GM12878 (cell line): Measurements from ENCODE around the gene ROBO1. TPM values are rescaled to one million over a fixed set of nuclear protein-coding genes. Genes with fewer than 3 reads are reported as not detected.
A peak's percentile ranks its signal among the peaks of the same experiment; 100 is the strongest.
"Not testable (repeated sequence)": the region's sequence is repeated elsewhere in the genome, so short reads cannot be mapped to it uniquely, and the experiment has no call there.

Experiments
- ATAC-seq: fragments of 200-7000 bp; cut with Tn5 transposase; 3 replicates; pipeline ENCODE4 v1.9.1; 2020; ENCODE audit warnings: mild to moderate bottlenecking, moderate library complexity
- BruUV-seq: library from RNA; stranded (reverse); fragments of 400-500 nt; replicated peaks from 2 replicates; lab custom pipeline; 2021; lab: Mats Ljungman, UMichigan
- CTCF ChIA-PET: fragments of 300-600 bp; sonication (Branson Sonifier 250); formaldehyde crosslinking; extraction: SDS; loops from one replicate; lab custom pipeline; 2021; ENCODE audit warnings: inconsistent platforms; lab: Yijun Ruan, JAX
- POLR2A ChIA-PET: fragments of 350-600 bp; formaldehyde crosslinking; extraction: SDS; loops from one replicate; lab custom pipeline; 2021; ENCODE audit warnings: inconsistent platforms; lab: Charles Lee
- RAD21 ChIA-PET: fragments of 300-600 bp; sonication (Branson Sonifier 250); formaldehyde crosslinking; loops from one replicate; lab custom pipeline; 2023; ENCODE audit warnings: antibody characterized with exemption; ENCODE audit not compliant: unreplicated experiment; lab: Charles Lee
- SMC1A ChIA-PET: fragments of 300-600 bp; sonication (Branson Sonifier 250); formaldehyde crosslinking; loops from one replicate; lab custom pipeline; 2023; ENCODE audit not compliant: unreplicated experiment, uncharacterized antibody; lab: Charles Lee
- DNase-seq: peaks from one replicate; pipeline ENCODE4 v3.0.0-alpha.2; 2011; ENCODE audit warnings: low read depth, low spot score
- FAIRE-seq: peaks from 3 replicates; lab custom pipeline; 2011; peaks lifted over from hg19 to GRCh38; lab: Jason Lieb, UNC
- H2AFZ ChIP-seq: 2 replicates; pipeline ENCODE4 v1.6.0; 2011; ENCODE audit warnings: low read depth, low read length, control low read depth; ENCODE audit not compliant: control insufficient read depth
- H3K27ac ChIP-seq: 2 replicates; pipeline ENCODE4 v1.5.1; 2011; ENCODE audit warnings: control low read depth; ENCODE audit not compliant: control insufficient read depth, insufficient read depth
- H3K27me3 ChIP-seq, 2 experiments: replicated peaks in 1 of 2; 2 replicates each; pipeline versions ENCODE4 v1.6.0 to v1.6.1; 2011; ENCODE audit warnings: low read length in 1 of 2; ENCODE audit not compliant: control insufficient read depth in 2 of 2, insufficient read depth in 2 of 2
- H3K36me3 ChIP-seq, 2 experiments: 2 replicates each; pipeline ENCODE4 v1.5.1; 2011; ENCODE audit warnings: low read length in 1 of 2; ENCODE audit not compliant: control insufficient read depth in 2 of 2, insufficient read depth in 2 of 2
- H3K4me1 ChIP-seq: 2 replicates; pipeline ENCODE4 v1.6.1; 2011; ENCODE audit warnings: mild to moderate bottlenecking, low read length, moderate library complexity, mixed read lengths; ENCODE audit not compliant: control insufficient read depth, insufficient read depth
- H3K4me2 ChIP-seq: 2 replicates; pipeline ENCODE4 v1.6.0; 2011; ENCODE audit warnings: control low read depth; ENCODE audit not compliant: control insufficient read depth, insufficient read depth
- H3K4me3 ChIP-seq: fragments of 200-600 bp; sonication (generic); 2 replicates; pipeline ENCODE4 v1.5.1; 2016
- H3K79me2 ChIP-seq: 2 replicates; pipeline ENCODE4 v1.6.0; 2011; ENCODE audit warnings: low read length; ENCODE audit not compliant: control insufficient read depth, insufficient read depth
- H3K9ac ChIP-seq: 2 replicates; pipeline ENCODE4 v1.8.0; 2011; ENCODE audit warnings: low read length, control low read depth, mixed read lengths; ENCODE audit not compliant: control insufficient read depth, insufficient read depth
- H3K9me3 ChIP-seq: replicated peaks from 3 replicates; pipeline ENCODE4 v1.5.1; 2011; ENCODE audit warnings: mild to moderate bottlenecking, low read length; ENCODE audit not compliant: control insufficient read depth, insufficient read depth
- H4K20me1 ChIP-seq: 2 replicates; pipeline ENCODE4 v1.6.0; 2011; ENCODE audit not compliant: control insufficient read depth, insufficient read depth
- BMI1 ChIP-seq: fragments of 450-650 bp; IDR thresholded peaks from 2 replicates; pipeline ENCODE4 v1.6.1; 2016; ENCODE audit warnings: mild to moderate bottlenecking, moderate library complexity, borderline replicate concordance
- CBX5 ChIP-seq: sonication (generic); IDR thresholded peaks from 2 replicates; pipeline ENCODE4 v1.6.1; 2016; ENCODE audit warnings: low read depth, moderate library complexity, mild to moderate bottlenecking, inconsistent platforms
- CHD1 ChIP-seq: IDR thresholded peaks from 2 replicates; pipeline ENCODE4 v1.6.1; 2012; ENCODE audit warnings: low read depth, low read length, improper control_type of control experiment
- EED ChIP-seq: sonication (generic); IDR thresholded peaks from 2 replicates; pipeline ENCODE4 v1.6.1; 2016; ENCODE audit warnings: antibody characterized with exemption, low read depth
- EP300 ChIP-seq, 2 experiments: fragments of 150-350 bp in 1 of 2; IDR thresholded peaks; 2 replicates each; pipeline ENCODE4 v1.6.1; 2011 to 2012; ENCODE audit warnings: low read depth in 2 of 2, low read length in 2 of 2, borderline replicate concordance in 1 of 2, improper control_type of control experiment in 1 of 2, inconsistent platforms in 1 of 2; ENCODE audit not compliant: control insufficient read depth in 1 of 2
- IKZF2 ChIP-seq, 2 experiments: fragments of 450-650 bp; IDR thresholded peaks; 2 replicates each; pipeline ENCODE4 v1.6.1; 2017; ENCODE audit warnings: mild to moderate bottlenecking in 2 of 2, moderate library complexity in 2 of 2
- IRF4 ChIP-seq: IDR thresholded peaks from 2 replicates; pipeline ENCODE4 v1.6.1; 2011; ENCODE audit warnings: low read depth, low read length
- KAT2A ChIP-seq: conservative IDR thresholded peaks from 2 replicates; pipeline ENCODE4 v1.6.1; 2011; ENCODE audit warnings: low read depth, low read length; ENCODE audit not compliant: control insufficient read depth
- NKRF ChIP-seq: fragments of 450-650 bp; conservative IDR thresholded peaks from 2 replicates; pipeline ENCODE4 v1.6.1; 2017; ENCODE audit warnings: mild to moderate bottlenecking, moderate library complexity
- RAD21 ChIP-seq: IDR thresholded peaks from 2 replicates; pipeline ENCODE4 v1.6.1; 2011; ENCODE audit warnings: mild to moderate bottlenecking, low read depth, low read length, moderate library complexity; ENCODE audit not compliant: insufficient read depth
- RAD51 ChIP-seq: fragments of 450-650 bp; IDR thresholded peaks from 2 replicates; pipeline ENCODE4 v1.6.1; 2016; ENCODE audit warnings: moderate library complexity, mild to moderate bottlenecking, inconsistent platforms
- RELA ChIP-seq: fragments of 450-650 bp; IDR thresholded peaks from 2 replicates; pipeline ENCODE4 v1.8.0; 2014; ENCODE audit warnings: borderline replicate concordance; ENCODE audit not compliant: partially characterized antibody
- STAT1 ChIP-seq: fragments of 450-650 bp; conservative IDR thresholded peaks from 2 replicates; pipeline ENCODE4 v1.6.1; 2014; ENCODE audit warnings: antibody characterized with exemption, mild to moderate bottlenecking
- WGBS: methylation state at CpG from one replicate; pipeline ENCODE4 v1.1.6; 2016; ENCODE audit warnings: low lambda C conversion rate; ENCODE audit not compliant: insufficient replicate concordance, insufficient coverage; ENCODE audit errors: missing lambda C conversion rate; 5-methylcytosine and 5-hydroxymethylcytosine counted together
- in situ Hi-C: fragments of 300-500 bp; cut with MboI; formaldehyde crosslinking; loops from 9 replicates; pipeline ENCODE4 v1.14.3; 2018; ENCODE audit warnings: mixed read lengths
- intact Hi-C: fragments of 100-400 bp; cut with micrococcal nuclease; formaldehyde crosslinking; loops from one replicate; pipeline ENCODE4 v1.14.2; 2022; ENCODE audit not compliant: unreplicated experiment
- polyA plus RNA-seq, 11 experiments: library from polyadenylated mRNA; depleted of rRNA in 4 of 11; unstranded in 6 of 11; stranded (reverse) in 5 of 11; fragments of >200 nt; fragmentation: Nextera tagmentation in 4 of 11; fragmentation: Illumina TruSeq in 1 of 11; extraction: Ambion mirVana in 4 of 11; extraction: Trizol in 1 of 11; gene quantifications; 1 replicate in 1 of 11; 2 replicates in 10 of 11; pipeline versions ENCODE4 v1.2.1 to v1.2.3, GENCODE V29; 2011 to 2016; ENCODE audit warnings: inconsistent platforms in 2 of 11, missing spikeins in 2 of 11, low read depth in 1 of 11
- total RNA-seq, 4 experiments: library from RNA; depleted of rRNA in 3 of 4; stranded (reverse); fragments of >200 nt in 3 of 4; fragmentation: Illumina TruSeq in 1 of 4; extraction: Trizol in 1 of 4; gene quantifications; 2 replicates each; pipeline versions ENCODE4 v1.2.1 to v1.2.3, GENCODE V29; 2013 to 2021

Gene ROBO1
- total and polyA plus RNA-seq, 10 of the 15 experiments (the other 5 are each of a cell fraction or from before 2014, with no cell fraction given) = 0.29 to 46.5 (median 1.2) TPM

- no peak overlapping the region for H3K9ac ChIP-seq
- H2AFZ ChIP-seq = no peak overlapping the region
- no peak overlapping the region for H3K27ac ChIP-seq
- no peaks in the 10 kb centered on the region for H3K27me3 ChIP-seq
- no peaks in the 10 kb centered on the region for H3K4me1 ChIP-seq
- peak; percentile 40; the same call in 1 of the 3 replicates for ATAC-seq
- in situ Hi-C loops = no loop called here
- no peaks in the 10 kb centered on the region for H3K79me2 ChIP-seq
- H3K36me3 ChIP-seq = no peaks in the 10 kb centered on the region
- H3K9me3 ChIP-seq = no peaks in the 10 kb centered on the region
- ChIA-PET RAD21 (interaction anchor here (0.7 to 1.9 kb wide), 6 partner anchors 14 to 308 kb away, joined by 3 to 5 read pairs (median 3); no protein-coding TSS in a partner anchor), SMC1A (interaction anchor here (0.9 to 2.4 kb wide), 9 partner anchors 10 to 93 kb away, joined by 3 to 7 read pairs (median 3); no protein-coding TSS in a partner anchor), POLR2A (interaction anchor here (0.6 to 1.1 kb wide), 2 partner anchors 76 to 291 kb away, joined by 3 read pairs; no protein-coding TSS in a partner anchor), CTCF (interaction anchor here (0.6 kb wide), 1 partner anchor 253 kb away, joined by 3 read pairs; no protein-coding TSS in a partner anchor)
- DNase-seq = no peak
- no peak overlapping the region for H3K4me3 ChIP-seq
- TF ChIP-seq IKZF2 (IDR thresholded peaks at IDR 0.05) (no peak), RAD21 (no peak), NKRF (no peak), CBX5 (no peak), CHD1 (no peak), IRF4 (no peak), EED (no peak), KAT2A (no peak), RAD51 (no peak), BMI1 (no peak), STAT1 (no peak), EP300 (IDR thresholded peaks at IDR 0.05; ENCODE audit: borderline replicate concordance in 1 of 2, control insufficient read depth in 1 of 2, low read depth in 2 of 2, low read length in 2 of 2) (no peak), RELA (no peak)
- BruUV-seq = no TSS peak
- FAIRE-seq = no peak
- intact Hi-C loops = no loop called here
- no peak overlapping the region for H3K4me2 ChIP-seq
- 66% methylated on average over 4 of the region's 4 CpGs for WGBS
- H4K20me1 ChIP-seq = no peaks in the 10 kb centered on the region
Measured at GRCh38 chr3:78724859-78725258, 1042.9 kb downstream of the ROBO1 start.

DNA sequence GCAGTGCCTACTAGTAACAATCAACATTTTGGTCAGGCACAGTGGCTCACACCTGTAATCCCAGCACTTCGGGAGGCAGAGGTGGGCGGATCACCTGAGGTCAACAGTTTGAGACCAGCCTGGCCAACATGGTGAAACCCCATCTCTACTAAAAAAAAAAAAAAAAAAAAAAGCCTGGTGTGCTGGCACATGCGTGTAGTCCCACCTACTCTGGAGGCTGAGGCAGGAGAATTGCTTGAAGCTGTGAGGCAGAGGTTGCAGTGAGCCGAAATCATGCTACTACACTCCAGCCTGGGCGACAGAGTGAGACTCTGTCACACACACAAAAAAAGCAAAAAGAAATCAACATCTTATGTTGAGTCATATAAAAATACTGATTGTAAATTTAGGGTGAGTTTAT is 1043.4 kb downstream of the ROBO1 start:
- H3K27me3 ChIP-seq, H3K4me3 ChIP-seq, H3K9ac ChIP-seq, H3K4me2 ChIP-seq, H3K27ac ChIP-seq, H3K36me3 ChIP-seq, H2AFZ ChIP-seq, H4K20me1 ChIP-seq, FAIRE-seq, intact Hi-C loops, DNase-seq, H3K9me3 ChIP-seq, H3K79me2 ChIP-seq, BruUV-seq, in situ Hi-C loops, H3K4me1 ChIP-seq, ATAC-seq: not testable (repeated sequence)
- POLR2A ChIA-PET = interaction anchor here (0.6 kb wide), 1 partner anchor 75 kb away, joined by 3 read pairs; no protein-coding TSS in a partner anchor
- RAD21 ChIA-PET = interaction anchor here (0.7 to 1.9 kb wide), 3 partner anchors 14 to 170 kb away, joined by 3 to 5 read pairs (median 3); no protein-coding TSS in a partner anchor
- CTCF ChIA-PET = interaction anchor here (0.6 kb wide), 1 partner anchor 253 kb away, joined by 3 read pairs; no protein-coding TSS in a partner anchor
- SMC1A ChIA-PET = interaction anchor here (0.9 to 2.4 kb wide), 6 partner anchors 10 to 70 kb away, joined by 3 to 7 read pairs (median 4); no protein-coding TSS in a partner anchor
- 35% methylated on average over 5 of the region's 5 CpGs for WGBS
